HG03103 (cell line): ENCODE results near the gene STAT3.

Source experiments
- ATAC-seq: cut with Tn5 transposase; IDR thresholded peaks from one replicate; pipeline ENCODE4 v1.9.1; 2021; ENCODE audit warnings: low read depth; ENCODE audit not compliant: unreplicated experiment

Gene STAT3

DNA sequence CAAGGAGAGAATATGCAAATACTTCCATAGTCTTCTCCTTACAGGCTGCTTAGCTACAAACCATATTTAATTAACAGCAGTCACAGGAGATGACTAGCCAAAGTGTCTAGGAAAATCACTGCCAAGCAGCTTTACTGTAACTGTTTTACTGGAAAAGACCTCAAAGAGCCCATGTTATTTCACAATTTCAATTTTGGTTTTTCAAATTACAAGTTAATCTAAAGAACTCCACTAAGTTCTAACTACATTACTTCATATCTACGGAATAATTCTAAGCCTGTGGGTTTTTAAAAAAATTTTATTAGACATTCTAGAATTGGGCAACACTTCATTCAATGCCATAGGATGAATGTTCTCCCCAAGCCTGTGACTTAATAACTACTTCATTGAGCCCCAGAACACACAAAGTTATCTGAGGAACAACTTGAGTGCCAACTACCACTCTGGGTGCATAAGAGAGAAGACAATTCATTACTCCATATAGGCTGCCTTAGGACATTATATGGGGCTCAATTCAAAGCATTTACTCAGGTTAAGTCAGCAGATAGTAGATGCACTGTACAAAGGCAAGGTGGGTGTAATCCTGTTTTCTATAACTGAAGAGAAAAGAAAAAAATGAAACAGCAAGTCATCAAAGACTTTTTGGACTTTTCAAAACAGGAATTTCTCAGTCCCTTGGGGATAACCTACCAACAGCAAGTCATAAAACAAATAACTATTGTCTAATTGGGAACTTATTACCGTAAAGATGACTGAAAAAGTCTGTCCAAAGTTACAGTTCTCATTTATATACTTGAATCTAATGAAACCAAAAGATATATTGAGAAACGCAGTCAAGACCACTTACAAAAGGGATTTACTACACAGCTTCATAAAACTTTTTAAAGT is 33.0 kb downstream of the STAT3 start:
- ATAC-seq: no peak

DNA sequence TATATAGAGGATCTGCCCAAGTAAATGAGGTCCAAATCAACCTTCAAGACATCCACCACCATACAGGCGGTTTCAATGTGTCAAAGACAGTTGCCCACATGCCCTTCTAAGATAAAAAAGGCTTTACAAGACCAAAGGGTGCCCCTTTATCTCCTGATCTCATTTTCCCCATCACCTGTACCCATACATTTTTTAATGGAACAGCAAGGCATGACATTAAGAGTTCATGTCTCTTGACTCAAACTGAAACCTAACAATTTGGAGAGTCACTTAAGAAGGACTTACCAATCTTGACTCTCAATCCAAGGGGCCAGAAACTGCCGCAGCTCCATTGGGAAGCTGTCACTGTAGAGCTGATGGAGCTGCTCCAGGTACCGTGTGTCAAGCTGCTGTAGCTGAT is 40.1 kb downstream of the STAT3 start:
- ATAC-seq: no peak

DNA sequence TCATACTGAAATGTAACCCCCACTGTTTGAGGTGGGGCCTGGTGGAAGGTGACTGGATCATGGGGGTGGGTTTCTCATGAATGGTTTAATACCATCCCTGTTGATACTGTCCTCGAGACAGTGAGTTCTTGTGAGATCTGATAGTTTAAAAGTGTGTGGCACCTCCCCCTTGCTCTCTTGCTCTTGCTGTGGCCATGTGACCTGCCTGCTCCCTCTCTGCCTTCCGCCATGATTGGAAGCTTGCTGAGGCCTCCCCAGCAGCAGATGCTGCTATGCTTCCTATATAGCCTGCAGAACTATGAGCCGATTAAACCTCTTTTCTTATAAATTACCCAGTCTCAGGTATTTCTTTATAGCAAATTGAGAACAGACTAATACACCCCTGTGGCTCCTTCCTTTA is 40.6 kb downstream of the STAT3 start:
- no peak for ATAC-seq

DNA sequence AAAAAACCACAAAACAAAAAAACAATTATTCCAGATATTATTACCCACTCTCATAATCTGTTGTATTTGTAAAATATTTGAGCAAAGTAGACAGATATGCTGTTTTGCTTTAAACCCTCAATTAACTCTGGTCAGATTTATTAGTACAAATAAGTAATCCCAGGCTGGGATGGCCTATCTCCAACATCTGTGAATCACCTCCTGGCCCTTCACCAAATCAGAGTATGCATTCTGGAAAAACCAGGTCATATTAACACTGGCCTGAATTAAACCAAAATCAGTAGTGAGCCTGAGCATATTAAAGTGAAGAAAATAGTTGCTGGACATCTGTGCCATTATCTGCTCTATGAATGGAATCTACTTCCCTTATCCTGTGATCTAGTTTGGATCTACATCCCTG is 41.0 kb downstream of the STAT3 start:
- ATAC-seq: no peak

DNA sequence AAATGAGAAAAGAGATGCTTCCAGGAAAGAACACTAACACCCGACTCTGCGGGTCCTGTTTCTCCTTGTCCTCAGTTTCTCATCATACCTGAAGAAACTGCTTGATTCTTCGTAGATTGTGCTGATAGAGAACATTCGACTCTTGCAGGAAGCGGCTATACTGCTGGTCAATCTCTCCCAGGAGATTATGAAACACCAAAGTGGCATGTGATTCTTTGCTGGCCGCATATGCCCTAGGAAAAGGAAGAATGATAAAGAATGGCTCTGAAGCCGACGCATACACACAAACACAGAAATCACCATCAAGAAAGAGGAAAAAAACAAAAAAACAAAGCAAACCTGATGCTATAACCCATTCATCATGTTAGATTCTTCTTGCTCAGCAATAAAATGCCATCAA is 41.8 kb downstream of the STAT3 start:
- no peak for ATAC-seq

DNA sequence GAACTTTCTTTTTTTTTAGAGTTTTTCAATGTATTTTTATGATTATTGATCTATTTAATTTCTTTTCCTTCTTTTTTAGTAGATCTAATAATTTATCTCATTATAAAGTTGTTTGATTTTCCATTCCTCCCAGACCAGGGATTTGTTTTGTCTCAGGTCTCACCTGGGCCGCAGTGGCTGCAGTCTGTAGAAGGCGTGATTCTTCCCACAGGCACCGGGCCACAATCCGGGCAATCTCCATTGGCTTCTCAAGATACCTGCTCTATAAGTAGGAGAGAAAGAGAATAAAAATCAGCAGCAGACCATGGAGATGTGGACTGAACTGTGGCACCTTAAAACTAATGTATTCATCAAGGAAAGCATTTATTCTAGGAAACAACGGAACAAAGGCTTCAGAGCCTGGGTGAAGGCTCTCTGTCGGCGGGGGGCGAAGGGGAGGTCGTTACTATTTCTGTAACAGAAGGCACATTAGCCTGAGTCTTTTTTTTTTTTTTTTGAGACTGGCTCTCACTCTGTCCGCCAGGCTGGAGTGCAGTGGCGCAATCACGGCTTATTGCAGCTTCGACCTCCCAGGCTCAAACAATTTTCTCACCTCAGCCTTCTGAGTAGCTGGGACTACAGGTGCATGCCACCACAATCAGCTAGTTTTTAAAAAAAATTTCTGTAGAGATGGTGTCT is 42.7 kb downstream of the STAT3 start:
- ATAC-seq: no peak

DNA sequence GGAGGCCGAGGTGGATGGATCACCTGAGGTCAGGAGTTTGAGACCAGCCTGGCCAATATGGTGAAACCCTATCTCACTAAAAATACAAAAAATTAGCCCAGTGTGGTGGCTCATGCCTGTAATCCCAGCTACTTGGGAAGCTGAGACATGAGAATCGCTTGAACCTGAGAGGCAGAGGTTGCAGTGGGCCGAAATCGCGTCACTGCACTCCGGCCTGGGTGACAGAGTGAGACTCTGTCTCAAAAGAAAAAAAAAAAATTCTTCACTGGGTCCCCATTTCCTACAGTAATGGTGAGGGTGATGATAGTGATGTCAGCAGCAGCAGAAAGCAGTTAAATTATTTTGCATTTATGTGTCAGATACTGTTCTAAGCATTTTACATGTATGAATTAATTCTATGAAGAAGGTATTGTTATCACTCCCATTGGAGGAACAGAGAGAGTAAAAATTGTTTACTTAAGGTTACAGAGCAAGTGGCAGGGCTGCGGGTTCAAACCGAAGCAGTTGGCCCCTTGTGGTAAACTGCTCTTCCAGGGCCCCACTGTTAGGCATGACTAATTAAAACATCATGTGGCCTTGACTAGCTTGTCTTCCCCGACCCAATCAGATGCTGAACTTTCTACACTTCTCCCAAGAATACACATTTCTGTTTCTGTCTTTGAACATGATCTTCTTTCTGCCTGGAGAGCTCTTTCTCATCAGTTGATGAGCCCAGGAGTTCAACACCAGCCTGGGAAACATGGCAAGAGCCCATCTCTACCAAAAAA is 45.8 kb downstream of the STAT3 start:
- ATAC-seq: no peak

DNA sequence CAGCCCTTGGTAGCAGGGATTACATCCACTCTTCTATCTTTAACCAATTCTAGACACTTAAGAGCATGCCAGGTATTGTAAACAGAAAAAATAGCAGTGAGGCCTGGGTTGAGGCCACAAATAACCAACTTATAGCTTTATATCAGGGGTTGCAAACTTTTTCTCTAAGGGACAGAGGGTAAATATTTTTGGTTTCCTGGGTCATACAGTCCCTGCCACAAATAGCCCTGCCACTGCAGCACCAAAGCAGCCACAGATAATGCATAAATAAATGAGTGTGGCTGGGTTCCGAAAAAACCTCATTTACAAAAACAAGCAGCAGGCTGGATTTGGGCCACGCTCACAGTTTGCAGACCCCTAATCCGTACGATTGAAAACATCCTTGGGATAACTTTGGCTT is 46.7 kb downstream of the STAT3 start:
- no peak for ATAC-seq

DNA sequence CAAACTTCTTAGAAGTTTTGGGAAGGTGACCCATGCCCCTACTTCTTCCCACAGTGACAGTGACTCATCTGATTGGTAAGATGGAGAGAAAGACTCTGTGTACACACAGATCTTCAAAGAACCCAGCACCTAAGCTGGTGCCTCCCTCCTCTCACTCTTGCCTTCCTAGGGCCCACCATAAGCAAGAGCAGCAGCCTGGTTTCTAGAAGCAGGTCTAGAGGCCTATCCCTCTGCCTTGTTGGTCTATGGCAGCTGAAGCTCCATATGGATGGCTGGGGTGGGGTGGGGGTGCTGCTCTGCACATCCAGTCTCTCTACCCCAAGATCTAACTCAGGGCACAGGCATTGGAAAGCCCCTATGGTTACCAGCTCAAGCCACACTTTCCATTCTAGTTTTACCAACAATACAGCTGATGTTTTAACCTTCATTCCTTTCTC is 47.5 kb downstream of the STAT3 start:
- no peak for ATAC-seq

DNA sequence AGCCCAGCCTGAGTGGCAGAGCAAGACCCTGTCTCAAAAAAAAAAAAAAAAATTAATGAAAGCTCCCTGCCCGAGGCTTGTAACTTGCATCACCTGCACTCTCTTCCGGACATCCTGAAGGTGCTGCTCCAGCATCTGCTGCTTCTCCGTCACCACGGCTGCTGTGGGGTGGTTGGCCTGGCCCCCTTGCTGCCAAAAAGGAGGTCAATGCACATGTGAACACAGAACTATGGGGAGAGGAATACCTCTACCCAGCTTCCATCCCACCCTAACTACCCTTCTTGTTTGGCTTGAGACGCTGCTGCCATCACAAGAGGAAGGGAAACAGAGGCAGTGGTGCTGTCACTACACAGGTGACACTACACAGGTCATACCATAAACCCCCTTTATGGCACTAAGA is 49.0 kb downstream of the STAT3 start:
- ATAC-seq: no peak

DNA sequence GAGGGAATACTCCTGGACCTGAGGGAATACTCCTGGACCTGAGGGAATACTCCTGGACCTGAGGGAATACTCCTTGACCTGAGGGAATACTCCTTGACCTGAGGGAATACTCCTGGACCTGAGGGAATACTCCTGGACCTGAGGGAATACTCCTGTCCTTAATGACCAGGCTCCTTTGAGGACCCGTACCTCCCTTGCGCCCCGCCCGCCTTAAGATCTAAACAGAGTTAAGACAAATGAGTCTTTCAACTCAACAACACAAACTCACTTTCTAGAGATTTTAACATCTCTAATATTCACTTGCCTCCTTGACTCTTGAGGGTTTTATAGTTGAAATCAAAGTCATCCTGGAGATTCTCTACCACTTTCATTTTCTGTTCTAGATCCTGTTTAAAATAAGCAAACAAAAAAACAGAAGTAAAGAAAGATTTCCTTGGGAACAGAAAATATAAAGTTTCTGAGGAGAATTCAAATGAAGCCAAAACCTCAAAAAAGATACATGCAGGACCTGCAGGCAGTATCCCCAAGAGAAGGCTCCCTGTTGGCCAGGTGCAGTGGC is 49.7 kb downstream of the STAT3 start:
- no peak for ATAC-seq

DNA sequence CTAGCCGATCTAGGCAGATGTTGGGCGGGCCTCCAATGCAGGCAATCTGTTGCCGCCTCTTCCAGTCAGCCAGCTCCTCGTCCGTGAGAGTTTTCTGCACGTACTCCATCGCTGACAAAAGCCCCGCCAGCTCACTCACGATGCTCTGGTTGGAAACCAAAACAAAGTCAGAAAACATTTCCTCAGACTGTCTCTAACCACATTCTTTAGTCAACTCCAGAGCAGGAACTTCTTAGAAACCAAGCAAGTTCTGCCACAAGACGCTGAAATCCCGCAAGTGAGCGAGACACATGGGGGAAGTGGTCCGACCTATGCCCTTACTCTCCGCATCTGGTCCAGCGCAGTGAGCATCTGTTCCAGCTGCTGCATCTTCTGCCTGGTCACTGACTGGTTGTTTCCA is 50.8 kb downstream of the STAT3 start:
- no peak for ATAC-seq

DNA sequence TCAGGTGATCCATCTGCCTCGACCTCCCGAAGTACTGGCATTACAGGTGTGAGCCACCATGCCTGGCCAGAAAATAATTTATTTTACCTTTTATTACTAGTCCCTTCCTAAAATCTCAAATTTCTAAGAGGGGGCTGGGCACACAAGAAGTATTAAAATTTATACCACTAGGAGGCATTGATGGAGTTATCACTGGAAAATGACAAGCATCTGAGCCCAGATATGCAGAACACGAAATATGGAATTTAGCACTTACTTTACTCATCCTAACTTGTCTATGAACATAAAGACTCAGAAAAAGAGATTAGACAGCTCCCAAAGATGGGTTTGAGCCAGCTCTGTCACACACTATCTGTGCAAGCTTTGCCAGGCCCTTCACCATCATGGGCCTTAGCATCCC is 53.6 kb downstream of the STAT3 start:
- ATAC-seq: no peak

DNA sequence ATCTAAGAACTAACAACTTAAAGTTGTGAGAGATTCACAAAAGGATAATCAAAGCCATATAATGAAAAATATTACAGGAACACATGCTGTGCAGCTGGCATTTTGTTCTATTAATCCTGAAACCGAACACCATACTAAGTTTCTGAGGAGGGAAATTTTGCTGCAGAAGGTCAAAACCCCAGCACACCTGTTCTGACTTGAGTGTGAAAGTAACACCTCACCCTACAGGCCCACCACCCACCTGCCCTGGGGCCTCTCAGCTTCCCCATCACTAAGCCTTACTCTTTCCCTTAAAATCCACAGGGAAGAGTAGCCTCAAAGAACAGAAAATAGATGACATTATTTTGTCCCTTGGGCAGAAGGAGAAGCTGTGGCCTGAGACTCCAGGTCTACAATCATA is 55.2 kb downstream of the STAT3 start:
- no peak for ATAC-seq

DNA sequence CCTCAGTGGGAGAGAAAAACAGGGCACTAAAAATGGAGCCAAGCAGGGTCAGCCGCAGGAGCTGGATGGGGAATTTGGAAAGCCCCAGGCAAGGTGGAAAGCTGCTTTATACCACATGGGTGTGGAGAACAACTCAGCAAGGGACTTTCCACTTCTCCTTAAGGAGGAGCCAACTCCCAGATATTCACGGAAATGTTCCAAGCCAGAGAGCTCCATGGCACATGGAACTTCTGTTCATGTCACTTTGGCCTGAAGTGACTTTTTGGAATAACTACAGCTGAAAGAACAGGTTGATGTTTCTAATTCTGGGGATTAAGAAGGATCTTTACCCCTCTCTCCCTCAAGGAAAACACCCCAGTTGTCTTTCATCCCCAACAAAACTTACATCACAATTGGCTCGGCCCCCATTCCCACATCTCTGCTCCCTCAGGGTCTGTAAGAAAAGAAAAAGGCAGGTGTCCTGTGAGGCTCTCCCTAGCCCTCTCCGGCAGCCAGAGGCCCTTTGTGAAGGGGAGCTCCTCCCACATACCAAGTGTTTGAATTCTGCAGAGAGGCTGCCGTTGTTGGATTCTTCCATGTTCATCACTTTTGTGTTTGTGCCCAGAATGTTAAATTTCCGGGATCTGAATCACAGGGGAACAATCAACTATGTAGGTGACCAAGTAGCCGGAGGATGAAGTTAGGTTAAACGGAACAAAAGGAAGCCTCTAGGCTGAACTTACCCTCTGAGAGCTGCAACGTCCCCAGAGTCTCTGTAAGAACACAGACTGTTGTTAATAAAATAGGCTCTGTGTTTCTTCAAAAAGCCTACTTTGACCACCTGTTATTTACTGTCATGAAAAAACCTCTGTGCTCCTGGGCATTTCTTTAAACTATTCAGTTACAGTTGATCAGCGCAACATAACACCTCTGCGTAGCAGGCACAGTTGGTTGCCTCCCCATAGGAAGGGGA is 58.9 kb downstream of the STAT3 start:
- no peak for ATAC-seq

DNA sequence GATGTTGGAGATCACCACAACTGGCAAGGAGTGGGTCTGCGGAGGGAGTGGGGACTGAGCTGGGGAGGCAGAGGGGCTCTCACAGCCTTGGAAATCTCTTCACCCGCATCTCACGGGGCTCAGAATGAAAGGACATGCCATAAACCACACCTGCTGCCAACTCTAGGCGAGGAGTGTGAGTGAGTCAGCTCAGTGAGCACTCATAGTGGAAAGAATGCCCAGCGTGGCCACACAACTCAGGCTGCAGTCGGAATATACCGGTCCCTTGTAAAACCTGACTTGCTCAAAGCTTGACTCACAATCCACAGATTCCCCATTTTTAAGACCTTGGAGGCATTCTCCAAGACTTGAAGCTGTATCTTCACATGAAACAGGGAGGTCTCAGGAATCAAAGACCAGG is 63.2 kb downstream of the STAT3 start:
- ATAC-seq: no peak

DNA sequence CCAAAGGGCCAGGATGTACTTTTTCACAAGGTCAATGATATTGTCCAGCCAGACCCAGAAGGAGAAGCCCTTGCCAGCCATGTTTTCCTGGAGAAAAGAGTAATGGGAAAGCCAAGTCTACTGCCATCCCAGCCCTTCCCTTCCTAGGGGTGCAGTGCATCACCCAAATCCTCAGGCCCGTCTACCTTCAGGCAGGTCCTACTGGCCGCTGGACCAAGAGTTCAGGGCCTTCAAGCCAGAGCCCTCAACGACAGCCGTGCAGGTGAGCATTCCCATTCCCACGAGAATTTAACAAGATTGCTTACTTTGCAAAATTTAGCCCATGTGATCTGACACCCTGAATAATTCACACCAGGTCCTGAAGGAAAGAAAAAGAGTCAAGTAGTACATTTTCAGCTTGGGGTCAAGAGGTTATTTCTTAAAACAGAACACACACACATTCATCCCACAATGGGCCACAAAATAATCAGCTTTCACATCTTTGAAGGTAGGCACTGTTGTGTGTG is 64.9 kb downstream of the STAT3 start:
- no peak for ATAC-seq

DNA sequence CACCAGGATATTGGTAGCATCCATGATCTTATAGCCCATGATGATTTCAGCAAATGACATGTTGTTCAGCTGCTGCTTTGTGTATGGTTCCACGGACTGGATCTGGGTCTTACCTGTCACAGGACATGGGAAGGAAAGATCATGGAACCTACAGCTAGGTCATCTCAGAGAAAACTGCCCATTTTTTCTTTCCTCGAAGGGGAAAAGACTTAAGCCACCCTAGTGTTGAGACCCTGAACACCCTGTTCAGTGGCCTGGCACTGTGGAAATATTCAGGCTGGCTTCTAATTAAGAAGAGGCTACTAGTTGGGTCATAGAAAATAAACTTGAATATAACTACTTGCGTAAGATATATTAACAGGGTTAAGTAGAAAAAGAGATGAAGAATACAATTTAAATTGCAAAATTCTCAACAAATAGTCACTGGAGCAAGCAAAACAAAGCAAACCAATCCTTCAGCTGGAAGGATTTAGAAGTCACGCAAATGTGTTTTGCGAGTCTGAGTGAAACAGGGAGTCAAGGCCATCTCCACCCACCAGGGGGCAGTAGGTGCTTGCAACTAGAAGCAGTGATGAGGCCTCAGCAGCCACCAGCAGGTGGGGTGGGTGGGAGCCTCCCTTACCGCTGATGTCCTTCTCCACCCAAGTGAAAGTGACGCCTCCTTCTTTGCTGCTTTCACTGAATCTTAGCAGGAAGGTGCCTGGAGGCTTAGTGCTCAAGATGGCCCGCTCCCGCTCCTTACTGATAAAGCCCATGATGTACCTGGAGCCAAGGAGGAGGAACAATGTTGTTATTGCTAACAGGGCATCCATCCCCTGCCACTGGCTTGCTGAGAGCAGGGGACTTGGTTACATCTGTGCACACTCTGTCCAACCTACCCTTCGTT is 65.6 kb downstream of the STAT3 start:
- ATAC-seq: peak; percentile 58

DNA sequence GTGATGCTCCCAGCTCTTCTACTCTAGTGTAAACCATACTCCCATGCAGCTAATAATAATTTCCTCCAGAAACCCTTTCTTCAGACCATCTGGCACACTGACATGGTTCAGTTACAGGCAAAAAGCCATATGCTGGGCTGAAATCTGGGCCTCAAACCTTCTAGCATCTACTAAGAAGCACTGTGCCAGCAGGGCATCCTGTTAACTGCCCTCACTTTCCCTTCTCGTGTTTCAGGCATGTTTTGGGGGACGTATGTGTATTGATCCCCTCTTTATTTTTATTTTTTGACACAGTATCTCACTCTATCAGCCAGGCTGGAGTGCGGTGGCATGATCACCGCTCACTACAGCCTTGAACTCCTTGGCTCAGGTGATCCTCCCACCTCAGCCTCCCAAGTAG is 66.7 kb downstream of the STAT3 start:
- no peak for ATAC-seq
